GM23338 (cell line): ENCODE measurements around the gene TMEM182. TPM values are rescaled to one million over a fixed set of nuclear protein-coding genes. Genes with fewer than 3 reads are reported as not detected.

Experiments
- ATAC-seq: fragments of 200-7000 bp; cut with Tn5 transposase; 3 replicates; pipeline ENCODE4 v1.9.1; 2020
- DNase-seq: peaks from one replicate; pipeline ENCODE4 v3.0.0-alpha.2; 2015; ENCODE audit warnings: low spot score
- H2AFZ ChIP-seq: fragments of 200-600 bp; sonication (generic); 2 replicates; pipeline ENCODE4 v1.8.0; 2016; ENCODE audit warnings: antibody characterized with exemption, mild to moderate bottlenecking, moderate library complexity
- H3F3A ChIP-seq: fragments of 200-600 bp; sonication (generic); replicated peaks from 2 replicates; pipeline ENCODE4 v1.8.0; 2017; ENCODE audit warnings: antibody characterized with exemption, mixed run types, low read depth
- H3K27ac ChIP-seq: fragments of 200-600 bp; sonication (generic); 2 replicates; pipeline ENCODE4 v1.6.1; 2016; ENCODE audit warnings: low read depth
- H3K27me3 ChIP-seq: fragments of 200-600 bp; sonication (generic); 2 replicates; pipeline ENCODE4 v1.8.0; 2016; ENCODE audit warnings: mild to moderate bottlenecking, mixed run types, moderate library complexity; ENCODE audit not compliant: insufficient read depth
- H3K36me3 ChIP-seq: fragments of 200-600 bp; sonication (generic); 2 replicates; pipeline ENCODE4 v1.8.0; 2016; ENCODE audit warnings: mild to moderate bottlenecking; ENCODE audit not compliant: insufficient read depth
- H3K4me1 ChIP-seq: fragments of 200-600 bp; sonication (generic); 2 replicates; pipeline ENCODE4 v1.8.0; 2016; ENCODE audit warnings: mild to moderate bottlenecking, moderate library complexity; ENCODE audit not compliant: insufficient read depth
- H3K4me2 ChIP-seq: fragments of 200-600 bp; sonication (generic); 2 replicates; pipeline ENCODE4 v1.7.1; 2017; ENCODE audit warnings: mixed run types
- H3K4me3 ChIP-seq: fragments of 200-600 bp; sonication (generic); 2 replicates; pipeline ENCODE4 v1.6.1; 2016; ENCODE audit warnings: mixed run types
- H3K79me2 ChIP-seq: fragments of 200-600 bp; sonication (generic); replicated peaks from 2 replicates; pipeline ENCODE4 v1.8.0; 2017; ENCODE audit warnings: mild to moderate bottlenecking; ENCODE audit not compliant: insufficient read depth
- H3K9me2 ChIP-seq: fragments of 200-600 bp; sonication (generic); 2 replicates; pipeline ENCODE4 v1.8.0; 2017; ENCODE audit not compliant: insufficient read depth
- H4K20me1 ChIP-seq: fragments of 200-600 bp; sonication (generic); replicated peaks from 2 replicates; pipeline ENCODE4 v1.8.0; 2017; ENCODE audit warnings: mild to moderate bottlenecking; ENCODE audit not compliant: insufficient read depth
- H3K27ac Mint-ChIP-seq: 2 replicates; pipeline ENCODE4 v1.8.0; 2020; ENCODE audit warnings: inconsistent platforms, mild to moderate bottlenecking, moderate library complexity, mixed read lengths
- H3K27me3 Mint-ChIP-seq: 3 replicates; pipeline ENCODE4 v1.8.0; 2022; ENCODE audit warnings: low read depth, mild to moderate bottlenecking, moderate library complexity, mixed read lengths, inconsistent platforms; ENCODE audit not compliant: insufficient read depth, poor library complexity
- H3K36me3 Mint-ChIP-seq: 3 replicates; pipeline ENCODE4 v1.8.0; 2021; ENCODE audit warnings: low read depth, mild to moderate bottlenecking, inconsistent platforms, moderate library complexity, mixed read lengths
- H3K4me1 Mint-ChIP-seq: 3 replicates; pipeline ENCODE4 v1.8.0; 2020; ENCODE audit warnings: mild to moderate bottlenecking, inconsistent platforms, mixed read lengths
- H3K4me3 Mint-ChIP-seq: 3 replicates; pipeline ENCODE4 v1.8.0; 2021; ENCODE audit warnings: moderate library complexity, mild to moderate bottlenecking, inconsistent platforms, mixed read lengths
- H3K9me3 Mint-ChIP-seq: 3 replicates; pipeline ENCODE4 v1.8.0; 2020; ENCODE audit warnings: moderate library complexity, mild to moderate bottlenecking, inconsistent platforms, mixed read lengths
- CREB1 ChIP-seq: fragments of 250-450 bp; sonication (Bioruptor Pico); IDR thresholded peaks from 2 replicates; pipeline ENCODE4 v1.5.0; 2020; ENCODE audit warnings: low read depth, mild to moderate bottlenecking, moderate library complexity
- ETS1 ChIP-seq: IDR thresholded peaks from 2 replicates; pipeline ENCODE4 v1.6.1; 2016; ENCODE audit warnings: antibody characterized with exemption
- EZH2 ChIP-seq: fragments of 200-600 bp; sonication (generic); IDR thresholded peaks from one replicate; pipeline ENCODE4 v1.8.0; 2017; ENCODE audit warnings: antibody characterized with exemption, mild to moderate bottlenecking, low read depth; ENCODE audit not compliant: unreplicated experiment
- JUNB ChIP-seq: IDR thresholded peaks from one replicate; pipeline ENCODE4 v1.6.1; 2016; ENCODE audit warnings: antibody characterized with exemption; ENCODE audit not compliant: unreplicated experiment
- NANOG ChIP-seq: IDR thresholded peaks from 2 replicates; pipeline ENCODE4 v1.6.1; 2016; ENCODE audit warnings: antibody characterized with exemption, borderline replicate concordance
- POLR2AphosphoS5 ChIP-seq: IDR thresholded peaks from 2 replicates; pipeline ENCODE4 v1.6.1; 2016; ENCODE audit warnings: antibody characterized with exemption, low read depth
- STAT1 ChIP-seq: IDR thresholded peaks from one replicate; pipeline ENCODE4 v1.6.1; 2016; ENCODE audit warnings: antibody characterized with exemption; ENCODE audit not compliant: unreplicated experiment
- ZNF331 ChIP-seq: fragments of 250-450 bp; sonication (Bioruptor Pico); IDR thresholded peaks from 2 replicates; pipeline ENCODE4 v1.5.0; 2020; ENCODE audit warnings: low read depth, mild to moderate bottlenecking, moderate library complexity
- ZNF462 ChIP-seq: fragments of 250-450 bp; sonication (Bioruptor Pico); IDR thresholded peaks from 2 replicates; pipeline ENCODE4 v1.5.0; 2020; ENCODE audit warnings: mild to moderate bottlenecking, moderate library complexity
- polyA plus RNA-seq: library from polyadenylated mRNA; unstranded; fragments of >200 nt; fragmentation: Nextera tagmentation; extraction: Ambion mirVana; gene quantifications from 2 replicates; pipeline ENCODE4 v1.2.1, GENCODE V29; 2016
- total RNA-seq: library from RNA; depleted of rRNA; stranded (reverse); fragments of >200 nt; shearing (Covaris generic); gene quantifications from 2 replicates; pipeline ENCODE4 v1.2.3, GENCODE V29; 2014

Gene TMEM182
- total and polyA plus RNA-seq, 2 experiments from 2014 or later, result 5.2 to 7.2 TPM

GRCh38 chr2:102783506-102784183, 21.8 kb downstream of the TMEM182 start:
- no peak overlapping the region for H3K27ac Mint-ChIP-seq
- TF ChIP-seq JUNB (no peak), ZNF462 (CRISPR knock-in tag) (no peak), NANOG (no peak), EZH2 (no peak), POLR2AphosphoS5 (no peak), CREB1 (CRISPR knock-in tag) (no peak), STAT1 (no peak), ETS1 (no peak), ZNF331 (CRISPR knock-in tag) (no peak)
- H3K27me3 Mint-ChIP-seq, result peaks cover 7% of the 10 kb centered on the region
- no peaks in the 10 kb centered on the region; the same call in 1 of the 2 replicates for H3K9me2 ChIP-seq
- H3K27ac ChIP-seq, result no peak overlapping the region
- no peaks in the 10 kb centered on the region for H4K20me1 ChIP-seq
- no peaks in the 10 kb centered on the region; the same call in 2 of the 3 replicates for H3K9me3 Mint-ChIP-seq
- DNase-seq, result no peak
- H3F3A ChIP-seq, result no peaks in the 10 kb centered on the region
- no peak overlapping the region for H3K4me3 ChIP-seq
- no peaks in the 10 kb centered on the region for H3K36me3 ChIP-seq
- no peak for ATAC-seq
- H3K4me3 Mint-ChIP-seq, result no peak overlapping the region
- H2AFZ ChIP-seq, result no peak overlapping the region
- H3K27me3 ChIP-seq, result no peaks in the 10 kb centered on the region
- peaks cover 4% of the 10 kb centered on the region for H3K36me3 Mint-ChIP-seq
- H3K4me1 ChIP-seq, result peaks cover 16% of the 10 kb centered on the region; the same call in 1 of the 2 replicates
- no peak overlapping the region; the same call in 1 of the 2 replicates for H3K4me2 ChIP-seq
- H3K79me2 ChIP-seq, result no peaks in the 10 kb centered on the region
- peaks cover 28% of the 10 kb centered on the region for H3K4me1 Mint-ChIP-seq
